NCI-H526 treated with DMSO at 0.1 percent for 48 hours (cell line): ENCODE results near the gene SPATA17.
A peak's percentile ranks its signal among the peaks of the same experiment; 100 is the strongest.
"Not testable (repeated sequence)": the region's sequence is repeated elsewhere in the genome, so short reads cannot be mapped to it uniquely, and the experiment has no call there.

Experiments
- DNase-seq: peaks from one replicate; lab custom pipeline; 2025; lab: John Stamatoyannopoulos, UW

The SPATA17 gene

DNA sequence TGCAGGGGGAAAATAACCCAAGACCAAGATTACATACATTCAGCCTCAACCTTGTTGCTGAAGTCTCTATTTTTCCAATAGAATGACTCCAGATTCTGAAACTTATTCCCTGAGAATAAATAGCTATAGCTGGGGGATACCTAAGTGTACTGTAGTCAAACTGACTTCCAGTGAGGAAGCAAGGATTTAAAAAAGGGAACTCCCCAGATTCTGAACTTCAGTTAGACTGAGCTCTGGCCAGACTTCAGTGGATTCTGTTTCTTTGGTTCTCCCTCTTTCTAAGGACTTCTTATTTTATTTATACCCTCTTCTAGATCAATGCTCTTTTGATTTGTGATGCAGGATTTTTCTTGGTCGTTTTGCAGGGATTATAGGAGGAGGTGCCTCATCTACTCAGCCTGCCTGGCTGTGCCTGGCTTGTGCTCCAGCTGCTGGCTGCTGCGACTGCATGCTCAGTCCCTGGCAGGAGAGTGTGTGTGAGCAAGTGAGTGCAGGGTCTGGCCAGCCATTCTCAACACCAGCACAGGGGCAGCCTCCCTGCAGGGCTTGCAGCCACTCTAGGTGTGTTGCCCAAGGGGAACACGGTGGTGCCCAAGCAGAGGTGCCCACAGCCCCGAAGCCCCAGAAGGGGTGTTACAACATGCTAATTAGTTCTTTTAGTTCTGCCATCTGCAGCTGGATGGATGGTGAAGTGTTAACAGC is 43.0 kb downstream of the SPATA17 start:
- DNase-seq = no peak

DNA sequence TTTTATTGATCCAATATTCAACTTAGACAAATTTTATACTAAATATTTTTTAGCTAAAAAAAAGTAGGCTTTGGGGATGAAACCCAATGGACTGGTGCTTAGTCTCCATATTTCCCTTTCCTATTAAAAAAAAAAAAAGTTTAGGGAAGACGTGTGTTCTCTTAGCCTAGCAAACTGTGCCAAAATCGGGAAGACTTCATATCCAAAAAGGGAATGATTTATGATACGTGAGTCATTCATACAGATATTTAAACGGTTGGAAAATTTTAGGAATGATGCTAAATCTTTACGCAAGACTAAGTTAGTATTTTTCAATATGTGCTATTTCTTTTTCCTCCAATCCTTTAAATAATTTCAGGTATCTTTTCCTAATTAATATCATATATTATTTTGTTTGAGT is 50.7 kb downstream of the SPATA17 start:
- no peak for DNase-seq

DNA sequence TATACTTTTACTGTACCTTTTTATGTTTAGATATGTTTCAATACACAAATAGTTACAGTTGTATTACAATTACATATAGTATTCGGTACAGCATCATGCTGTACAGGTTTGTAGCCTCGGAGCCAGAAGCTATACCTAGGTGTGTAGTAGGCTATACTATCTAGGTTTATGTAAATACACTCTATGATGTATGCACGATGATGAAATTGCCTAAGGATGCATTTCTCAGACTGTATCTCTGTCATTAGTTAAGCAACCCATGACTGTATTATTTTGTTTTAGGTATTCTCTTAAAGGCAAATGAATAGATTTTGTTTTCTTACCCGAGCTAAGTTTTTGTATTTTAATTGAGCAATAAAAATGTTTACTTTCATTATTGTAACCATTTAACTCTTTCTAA is 56.4 kb downstream of the SPATA17 start:
- DNase-seq = no peak

DNA sequence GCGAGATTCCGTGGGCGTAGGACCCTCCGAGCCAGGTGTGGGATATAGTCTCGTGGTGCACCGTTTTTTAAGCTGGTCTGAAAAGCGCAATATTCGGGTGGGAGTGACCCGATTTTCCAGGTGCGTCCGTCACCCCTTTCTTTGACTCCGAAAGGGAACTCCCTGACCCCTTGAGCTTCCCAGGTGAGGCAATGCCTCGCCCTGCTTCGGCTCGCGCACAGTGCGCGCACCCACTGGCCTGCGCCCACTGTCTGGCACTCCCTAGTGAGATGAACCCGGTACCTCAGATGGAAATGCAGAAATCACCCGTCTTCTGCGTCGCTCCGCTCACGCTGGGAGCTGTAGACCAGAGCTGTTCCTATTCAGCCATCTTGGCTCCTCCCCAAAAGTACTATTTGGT is 65.0 kb downstream of the SPATA17 start:
- DNase-seq = not testable (repeated sequence)

DNA sequence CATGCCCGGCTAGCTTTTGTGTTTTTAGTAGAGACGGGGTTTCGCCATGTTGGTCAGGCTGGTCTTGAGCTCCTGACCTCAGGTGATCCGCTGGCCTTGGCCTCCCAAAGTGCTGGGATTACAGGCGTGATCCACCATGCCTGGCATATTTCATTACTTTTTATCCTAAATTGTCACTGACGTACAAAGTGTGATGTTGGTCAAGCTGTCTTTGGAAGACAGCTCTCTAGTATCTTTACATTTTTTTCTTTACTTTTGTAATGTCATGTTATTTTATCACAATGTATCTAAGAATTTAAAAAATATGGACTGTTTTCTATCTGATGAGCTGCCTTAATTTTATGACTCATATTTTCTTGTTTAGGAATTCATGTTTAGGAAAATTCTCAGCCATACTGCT is 72.2 kb downstream of the SPATA17 start:
- DNase-seq = no peak

DNA sequence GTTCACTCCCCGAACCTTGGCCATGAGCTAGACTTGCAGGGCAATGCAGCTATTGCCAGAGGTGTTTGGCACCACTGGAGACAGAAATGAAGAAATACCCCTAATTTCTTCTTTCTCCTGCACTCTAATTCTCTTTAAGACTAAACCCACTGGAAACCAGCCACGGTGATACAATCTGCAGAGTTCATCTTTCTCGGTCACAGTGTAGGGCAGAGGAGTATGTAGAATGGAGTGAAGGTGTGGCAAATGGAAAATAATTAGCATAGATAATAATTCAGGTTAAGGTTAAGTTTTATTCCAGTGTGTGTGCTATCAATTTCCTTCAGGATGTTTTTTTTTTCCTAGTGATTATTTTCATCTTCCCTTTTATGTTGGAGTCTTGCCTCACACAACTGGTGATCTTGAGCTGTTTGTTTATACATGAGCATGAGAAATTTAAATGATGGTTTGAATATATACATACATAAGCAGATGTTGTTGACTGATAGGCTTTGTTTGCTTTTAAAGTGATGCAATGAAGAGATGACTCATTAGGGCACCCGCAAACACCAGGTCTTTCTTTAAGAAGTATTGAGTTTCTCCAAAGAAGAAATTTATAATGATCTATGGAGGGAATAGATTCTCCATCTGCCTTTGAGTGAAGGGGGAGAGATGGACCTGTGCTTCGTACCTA is 81.9 kb downstream of the SPATA17 start:
- peak; percentile 38 for DNase-seq

DNA sequence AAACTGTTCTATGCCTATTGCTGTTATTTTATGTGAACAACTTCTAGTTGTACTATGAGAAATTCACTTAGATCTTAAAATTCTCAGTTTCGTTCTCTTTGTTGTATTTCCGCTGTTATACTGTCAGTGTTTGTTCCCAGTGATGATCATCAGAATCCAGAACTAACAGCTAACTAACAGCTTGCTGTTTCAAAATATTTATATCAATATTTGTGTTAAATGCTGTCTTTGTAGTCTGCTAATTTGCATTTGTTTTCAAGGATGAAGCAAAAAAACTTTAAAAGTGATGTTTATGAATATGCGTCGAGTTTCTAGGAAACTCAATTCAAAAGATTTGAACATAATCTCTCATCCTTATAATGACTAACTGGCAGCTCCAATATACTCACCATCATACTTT is 84.5 kb downstream of the SPATA17 start:
- DNase-seq = no peak

DNA sequence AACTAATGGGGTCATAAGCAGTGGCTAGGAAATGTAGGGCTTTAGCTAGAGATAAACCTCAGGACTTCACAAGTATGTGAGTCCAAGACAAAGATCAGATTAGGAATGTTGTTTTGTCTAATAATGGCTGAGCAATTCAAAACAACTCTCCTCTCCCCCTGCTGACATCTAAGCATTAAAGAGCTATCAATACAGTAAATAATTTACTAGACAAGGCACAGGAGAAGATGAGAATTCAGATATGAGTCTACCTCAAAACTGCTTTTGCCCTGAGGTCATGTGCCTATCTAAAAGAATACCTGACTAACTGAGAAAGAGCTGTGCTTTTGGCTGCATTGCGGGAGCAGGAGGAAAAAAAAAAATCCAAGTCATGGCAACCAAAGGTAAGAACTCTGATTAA is 86.8 kb downstream of the SPATA17 start:
- DNase-seq = no peak

DNA sequence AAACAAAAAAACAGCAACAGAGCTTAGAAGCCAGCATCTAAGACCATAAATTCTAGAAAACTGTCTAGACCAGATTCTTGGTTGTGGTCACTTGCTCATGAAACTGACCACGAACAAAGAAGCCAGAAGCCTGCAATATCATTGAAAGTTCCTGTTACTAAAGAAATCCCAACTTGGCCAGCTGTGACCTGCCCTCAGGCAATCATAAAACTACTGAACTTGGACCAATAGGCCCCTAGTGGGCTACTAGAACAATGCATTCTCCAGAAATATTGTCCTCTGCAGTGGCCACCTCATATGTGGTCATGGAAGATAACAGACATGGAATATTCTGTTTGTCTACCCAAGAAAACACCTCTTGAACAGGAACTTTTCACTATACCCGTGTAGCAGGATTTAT is 87.7 kb downstream of the SPATA17 start:
- DNase-seq = no peak

DNA sequence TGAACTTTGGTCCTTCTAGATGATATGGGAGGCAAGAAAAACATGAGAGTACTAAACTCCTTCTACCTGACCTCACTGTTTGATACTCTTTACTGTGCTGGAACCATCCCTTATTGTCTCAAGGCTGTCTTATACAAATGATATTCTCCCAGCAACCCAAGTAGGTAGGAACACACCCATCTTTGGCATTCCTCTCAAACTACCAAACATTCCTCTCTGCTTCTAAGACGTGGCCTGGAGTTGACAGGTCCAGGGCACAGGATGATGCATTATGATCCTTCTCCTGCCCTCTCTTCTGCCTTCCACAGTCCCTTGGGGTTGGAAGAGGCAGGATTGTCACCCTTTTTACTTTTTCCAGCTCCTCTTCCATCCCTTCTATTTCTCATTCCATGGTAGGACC is 90.5 kb downstream of the SPATA17 start:
- DNase-seq = no peak

DNA sequence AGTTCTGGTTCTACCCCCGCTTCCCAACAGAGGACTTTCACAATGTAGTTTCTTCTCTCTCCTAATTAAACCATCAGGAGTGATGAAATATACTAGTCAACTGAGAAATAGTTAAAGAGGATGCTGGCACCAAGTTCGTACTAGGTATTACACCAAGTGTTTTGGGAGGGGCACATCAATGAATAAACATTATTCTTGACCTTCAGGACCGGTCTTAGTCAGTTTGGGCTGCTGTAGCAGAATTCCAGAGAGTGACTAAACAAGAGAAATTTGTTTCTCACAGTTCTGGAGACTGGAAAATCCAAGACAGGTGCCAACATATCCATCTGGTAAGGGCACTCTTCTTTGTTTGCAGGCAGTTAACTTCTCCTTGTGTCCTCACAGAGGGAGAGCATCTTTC is 103.8 kb downstream of the SPATA17 start:
- no peak for DNase-seq

DNA sequence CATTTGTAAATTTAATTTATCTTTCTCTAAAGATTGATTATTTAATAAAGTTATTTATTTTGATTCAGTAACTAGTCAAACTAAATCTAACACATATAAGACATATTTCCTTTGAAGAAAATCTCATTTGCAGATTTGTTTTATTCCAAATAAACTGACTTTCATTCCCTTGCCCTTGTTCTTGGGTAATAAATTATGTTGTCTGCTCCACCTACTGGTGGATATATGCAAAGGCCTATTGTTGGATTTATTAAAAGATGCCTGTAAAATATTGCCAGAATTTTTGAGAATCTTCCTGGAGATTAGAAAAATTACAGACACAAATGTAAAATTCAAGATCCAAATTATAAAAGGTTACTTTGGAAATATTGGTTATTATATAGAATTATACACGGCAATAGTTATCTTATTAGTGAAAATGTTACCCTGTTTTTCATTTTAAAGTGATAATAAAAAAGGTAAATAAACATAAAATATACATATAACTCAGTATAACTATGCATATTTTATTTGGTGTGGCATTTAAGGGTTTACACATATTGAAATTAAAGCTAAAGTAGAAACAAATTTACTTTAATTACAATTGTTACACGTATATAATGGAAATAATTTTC is 116.1 kb downstream of the SPATA17 start:
- no peak for DNase-seq

DNA sequence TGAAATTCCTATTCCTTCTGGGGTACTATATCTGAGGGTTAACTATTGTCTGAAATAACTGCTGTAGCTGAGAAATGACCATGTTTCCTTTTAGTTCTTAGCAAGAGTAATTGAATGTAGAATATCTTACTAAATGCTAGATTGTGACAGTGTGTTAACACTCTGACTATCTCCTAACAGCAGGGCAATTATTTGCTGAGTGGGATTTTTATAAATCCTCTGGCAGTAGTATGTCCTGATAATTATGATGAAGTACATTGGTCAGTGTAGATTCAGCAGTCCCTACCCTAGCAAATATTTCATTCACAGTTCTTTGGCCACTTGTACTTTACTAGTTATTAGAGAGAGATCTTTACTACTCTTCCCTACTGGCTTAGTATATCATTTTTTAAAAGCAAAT is 138.6 kb downstream of the SPATA17 start:
- DNase-seq = no peak

DNA sequence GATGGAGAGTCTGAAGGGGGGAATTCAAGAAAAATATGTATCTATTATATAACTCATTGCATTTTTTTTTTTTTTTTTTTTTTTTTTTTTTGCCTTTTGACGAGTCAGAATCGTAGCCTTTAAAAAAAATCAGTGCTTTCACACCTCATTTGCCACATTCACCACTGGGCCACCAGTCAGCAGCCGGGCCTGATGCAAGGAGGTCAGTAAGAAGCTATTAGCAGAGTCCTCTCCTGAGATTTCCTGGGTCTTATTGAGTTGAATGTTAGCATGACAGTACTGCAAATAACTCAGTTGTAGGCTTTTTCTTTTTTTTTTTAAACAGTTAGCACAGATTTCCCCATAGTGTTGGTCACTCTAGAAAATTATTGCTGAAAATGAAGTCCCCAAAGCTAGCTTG is 139.8 kb downstream of the SPATA17 start:
- no peak for DNase-seq

DNA sequence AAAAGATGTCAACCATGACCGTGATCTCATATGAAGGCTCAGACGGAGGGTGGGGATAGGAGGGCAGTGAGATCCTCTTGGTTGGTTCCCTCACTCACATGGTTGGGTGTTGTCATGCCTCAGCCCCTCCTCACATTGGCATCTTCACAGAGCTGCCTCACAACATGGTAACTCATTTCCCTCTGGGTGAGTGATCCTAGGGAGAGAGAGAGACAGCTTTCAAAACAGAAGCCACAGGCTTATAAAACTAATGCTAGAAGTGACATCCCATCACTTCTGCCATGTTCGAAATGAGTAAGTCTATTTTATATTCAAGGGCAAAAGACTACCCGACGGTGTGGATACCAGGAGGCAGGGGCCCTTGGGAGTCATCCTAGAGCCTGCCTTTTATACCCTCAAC is 145.5 kb downstream of the SPATA17 start:
- DNase-seq = no peak

DNA sequence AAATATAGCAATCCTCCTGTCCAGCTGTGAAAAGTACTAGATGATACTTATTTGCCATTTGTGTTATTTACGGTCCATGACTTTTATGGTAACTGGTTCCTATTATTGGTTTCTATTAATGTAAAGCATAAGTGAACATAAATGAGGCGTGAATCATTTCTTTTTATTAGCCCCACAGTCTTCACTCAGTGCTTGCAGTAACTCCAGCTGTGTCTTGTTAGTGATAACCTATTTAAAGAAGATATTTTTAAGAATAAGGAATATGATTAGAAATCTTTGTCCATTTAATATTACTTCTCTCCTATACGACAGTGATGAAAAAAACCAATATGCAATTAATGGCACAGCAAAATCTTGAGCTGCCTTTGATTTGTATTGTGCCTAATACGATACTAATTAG is 149.9 kb downstream of the SPATA17 start:
- DNase-seq = no peak

DNA sequence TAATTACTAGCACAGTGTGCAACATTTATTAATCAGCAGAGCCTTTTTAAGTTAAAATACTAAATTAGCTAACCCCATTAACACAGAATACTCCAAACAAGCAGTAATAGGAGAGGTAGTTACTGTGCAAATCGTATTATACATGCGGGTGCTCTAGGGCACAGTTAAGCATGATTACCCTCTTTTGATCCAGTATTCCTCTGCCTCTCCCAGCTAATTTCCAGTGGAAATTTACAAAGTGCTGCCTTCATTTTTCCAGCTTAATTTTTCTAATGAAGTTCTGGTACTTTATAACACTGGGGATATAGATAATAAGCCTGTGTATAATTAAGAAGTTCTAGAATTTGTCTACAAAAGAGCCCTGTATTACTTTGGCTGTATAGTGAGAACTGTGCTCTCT is 159.9 kb downstream of the SPATA17 start:
- DNase-seq = no peak

DNA sequence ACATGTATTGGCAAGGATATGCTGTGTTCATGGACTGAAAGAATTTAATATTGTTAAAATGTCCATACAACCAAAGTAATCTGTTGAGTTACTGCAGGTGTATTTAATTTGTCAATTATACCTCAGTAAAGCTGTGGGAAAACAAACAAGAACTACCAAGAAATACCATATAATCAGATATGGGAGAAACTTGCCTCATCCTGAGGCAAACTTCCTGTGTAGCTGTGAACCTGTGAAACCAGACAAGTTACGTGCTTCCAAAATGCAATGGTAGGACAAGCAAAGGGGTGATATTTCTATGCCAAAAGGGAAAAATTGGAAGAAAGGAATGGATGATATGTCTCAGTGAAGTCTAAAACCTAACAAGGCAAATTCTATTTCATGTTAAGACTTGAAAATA is 174.6 kb downstream of the SPATA17 start:
- DNase-seq = no peak

DNA sequence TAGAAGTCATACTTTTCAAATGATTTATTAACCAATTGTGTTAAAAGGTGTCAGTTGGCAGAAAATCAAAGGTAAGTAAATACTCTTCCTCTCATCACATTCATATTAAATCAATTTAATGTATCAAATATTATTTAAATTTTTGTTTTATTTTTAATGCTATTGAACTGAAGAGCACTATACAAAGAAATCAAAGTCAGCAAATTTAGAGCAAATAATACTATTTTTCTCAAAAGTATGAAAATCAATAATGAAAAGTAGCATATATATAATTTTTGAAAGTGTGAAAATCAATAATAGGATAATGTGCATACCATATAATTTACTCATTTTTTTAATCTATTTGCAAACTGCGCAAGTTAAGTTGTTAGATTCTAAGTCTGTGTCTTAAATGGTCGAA is 181.0 kb downstream of the SPATA17 start:
- DNase-seq = no peak

DNA sequence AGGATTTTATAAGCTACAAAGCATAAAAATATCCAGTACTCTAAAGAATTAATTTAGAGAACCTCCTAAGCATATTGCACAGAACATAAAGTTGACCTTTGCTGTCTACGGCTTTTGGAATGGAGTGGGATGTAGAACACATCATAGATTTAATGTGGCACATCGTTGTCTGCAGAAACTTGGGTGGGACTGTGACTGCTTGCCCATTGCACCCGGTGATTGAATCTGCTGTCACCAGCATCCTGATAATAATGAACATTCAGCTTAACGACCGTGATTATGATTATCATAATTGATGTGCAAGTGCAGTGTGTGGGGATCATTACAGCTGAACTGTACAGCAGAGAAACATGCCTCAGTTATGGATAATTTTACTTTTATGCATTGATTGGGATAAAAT is 181.9 kb downstream of the SPATA17 start:
- no peak for DNase-seq

DNA sequence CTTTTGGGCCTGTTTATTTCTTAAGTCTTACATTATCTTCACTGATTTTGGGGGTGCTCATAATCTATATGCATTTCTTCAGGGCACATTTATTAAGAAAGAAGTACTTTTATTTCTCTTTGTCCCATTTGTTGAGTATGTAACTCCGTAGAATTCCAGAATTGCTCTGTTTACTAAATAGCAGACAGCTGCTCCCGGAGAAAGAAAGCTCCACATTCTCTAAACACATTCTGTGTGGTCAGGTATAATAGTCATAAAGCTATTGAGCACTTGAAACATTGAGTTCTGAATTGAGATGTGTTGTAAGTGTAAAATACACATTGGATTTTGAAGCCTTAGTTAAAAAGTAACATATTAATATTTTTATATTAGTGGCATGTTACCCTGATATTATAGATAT is 206.5 kb downstream of the SPATA17 start:
- DNase-seq = no peak

DNA sequence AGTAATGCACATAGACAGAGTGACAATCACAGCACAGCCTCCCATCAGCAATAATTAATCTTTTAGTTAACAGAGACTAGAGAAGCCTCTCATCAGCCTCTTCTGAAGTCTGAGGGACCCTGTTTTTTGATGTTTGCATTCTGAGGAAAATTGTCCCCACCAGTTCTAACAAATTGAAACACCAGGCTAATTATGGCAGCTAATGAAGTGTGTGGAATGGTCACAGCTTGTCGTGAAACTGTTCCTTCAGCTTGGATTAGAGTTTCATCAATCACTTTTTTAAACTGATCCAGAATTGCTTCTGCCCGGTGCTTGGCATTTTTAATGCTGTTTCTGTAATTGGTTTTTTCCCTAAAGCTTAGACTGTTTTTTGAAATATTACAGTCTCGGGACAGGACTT is 208.0 kb downstream of the SPATA17 start:
- no peak for DNase-seq

DNA sequence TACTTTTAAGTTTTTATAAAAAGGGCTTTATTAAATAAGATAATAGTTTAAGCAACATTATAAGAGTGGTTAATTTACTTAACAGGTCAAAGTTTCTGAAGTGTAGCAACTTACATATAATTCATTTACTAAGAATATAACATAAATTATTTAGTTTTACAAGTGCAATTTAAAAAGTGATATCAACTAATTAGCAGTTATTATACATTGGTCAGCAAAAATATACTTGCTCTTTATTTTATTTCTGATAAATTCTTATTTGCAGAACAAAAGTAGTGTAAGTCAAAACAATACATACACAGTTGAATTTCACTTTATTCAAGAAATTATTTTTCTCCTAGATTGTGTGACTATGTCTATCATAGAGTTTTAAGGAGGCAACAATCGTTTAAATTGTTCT is 215.6 kb downstream of the SPATA17 start:
- no peak for DNase-seq

DNA sequence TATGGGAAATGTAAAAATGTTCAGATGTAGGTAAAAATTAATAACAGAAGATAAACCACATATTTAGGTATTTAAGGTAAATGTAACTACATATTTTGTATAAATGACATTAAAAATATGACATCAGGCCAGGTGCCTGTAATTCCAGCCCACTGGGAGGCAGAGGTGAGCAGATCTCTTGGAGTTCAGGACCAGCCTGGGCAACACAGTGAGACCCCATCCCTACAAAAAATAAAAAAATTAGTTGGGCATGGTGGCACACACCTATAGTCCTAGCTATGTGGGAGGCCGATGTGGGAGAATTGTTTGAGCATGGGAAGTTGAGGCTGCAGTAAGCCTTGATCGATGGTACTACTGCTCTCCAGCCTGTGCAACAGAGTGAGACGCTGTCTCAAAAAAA is 216.5 kb downstream of the SPATA17 start:
- no peak for DNase-seq
